GM21576 (cell line): ENCODE results near the gene GSTM3.
A peak's percentile ranks its signal among the peaks of the same experiment; 100 is the strongest.
"Not testable (repeated sequence)": the region's sequence is repeated elsewhere in the genome, so short reads cannot be mapped to it uniquely, and the experiment has no call there.

Source experiments
- ATAC-seq: cut with Tn5 transposase; IDR thresholded peaks from one replicate; pipeline ENCODE4 v1.9.1; 2021; ENCODE audit warnings: mild to moderate bottlenecking, moderate library complexity; ENCODE audit not compliant: unreplicated experiment

Gene GSTM3

GRCh38 chr1:109762821-109763645, 22.2 kb upstream of the GSTM3 start:
- ATAC-seq = no peak

- ATAC-seq = no peak
These were observed 21.3 kb upstream of the GSTM3 start for GRCh38 chr1:109762039-109762585.

- ATAC-seq = no peak
These were observed 20.6 kb upstream of the GSTM3 start for GRCh38 chr1:109761227-109762038.

- no peak for ATAC-seq
These were observed 19.9 kb upstream of the GSTM3 start for GRCh38 chr1:109760581-109761226.

GRCh38 chr1:109759513-109760334, 18.9 kb upstream of the GSTM3 start:
- ATAC-seq = no peak

GRCh38 chr1:109757936-109758786, 17.3 kb upstream of the GSTM3 start:
- ATAC-seq = no peak

GRCh38 chr1:109756848-109757521, 16.1 kb upstream of the GSTM3 start:
- no peak for ATAC-seq

- ATAC-seq = not testable (repeated sequence)
These were observed 15.5 kb upstream of the GSTM3 start for GRCh38 chr1:109756325-109756724.

GRCh38 chr1:109754738-109755137, 13.9 kb upstream of the GSTM3 start:
- no peak for ATAC-seq

- no peak for ATAC-seq
These were observed 10.9 kb upstream of the GSTM3 start for GRCh38 chr1:109751531-109752260.

GRCh38 chr1:109750920-109751319, 10.1 kb upstream of the GSTM3 start:
- ATAC-seq = no peak

- no peak for ATAC-seq
These were observed 9.5 kb upstream of the GSTM3 start for GRCh38 chr1:109750241-109750882.

- ATAC-seq = no peak
These were observed 8.4 kb upstream of the GSTM3 start for GRCh38 chr1:109749221-109749620.

GRCh38 chr1:109748311-109748710, 7.5 kb upstream of the GSTM3 start:
- ATAC-seq = not testable (repeated sequence)

GRCh38 chr1:109739738-109740614, 862 bp downstream of the GSTM3 start:
- peak; percentile 71 for ATAC-seq

GRCh38 chr1:109733236-109733870, 7.5 kb downstream of the GSTM3 start:
- ATAC-seq = no peak
